ENCODE measurements around the gene FAM168B.

The FAM168B gene

DNA sequence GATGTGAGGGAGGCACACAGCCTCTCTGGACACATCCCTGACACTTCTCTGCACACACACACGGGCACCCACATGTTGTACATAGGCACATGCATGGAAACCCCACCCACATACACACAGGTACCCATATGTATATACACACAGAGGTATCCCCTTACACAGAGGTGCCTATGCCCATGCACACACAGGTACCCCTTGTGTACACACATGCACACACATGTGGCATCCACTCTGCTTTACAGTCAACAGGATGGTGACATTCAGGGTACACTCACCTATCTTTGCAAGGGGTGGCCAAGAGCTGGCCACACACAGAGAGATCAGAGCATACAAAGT, 59.5 kb downstream of the FAM168B start:
- no peak for DNase-seq (ENCODE audit: low read depth)
- TF ChIP-seq, protein P1, sequence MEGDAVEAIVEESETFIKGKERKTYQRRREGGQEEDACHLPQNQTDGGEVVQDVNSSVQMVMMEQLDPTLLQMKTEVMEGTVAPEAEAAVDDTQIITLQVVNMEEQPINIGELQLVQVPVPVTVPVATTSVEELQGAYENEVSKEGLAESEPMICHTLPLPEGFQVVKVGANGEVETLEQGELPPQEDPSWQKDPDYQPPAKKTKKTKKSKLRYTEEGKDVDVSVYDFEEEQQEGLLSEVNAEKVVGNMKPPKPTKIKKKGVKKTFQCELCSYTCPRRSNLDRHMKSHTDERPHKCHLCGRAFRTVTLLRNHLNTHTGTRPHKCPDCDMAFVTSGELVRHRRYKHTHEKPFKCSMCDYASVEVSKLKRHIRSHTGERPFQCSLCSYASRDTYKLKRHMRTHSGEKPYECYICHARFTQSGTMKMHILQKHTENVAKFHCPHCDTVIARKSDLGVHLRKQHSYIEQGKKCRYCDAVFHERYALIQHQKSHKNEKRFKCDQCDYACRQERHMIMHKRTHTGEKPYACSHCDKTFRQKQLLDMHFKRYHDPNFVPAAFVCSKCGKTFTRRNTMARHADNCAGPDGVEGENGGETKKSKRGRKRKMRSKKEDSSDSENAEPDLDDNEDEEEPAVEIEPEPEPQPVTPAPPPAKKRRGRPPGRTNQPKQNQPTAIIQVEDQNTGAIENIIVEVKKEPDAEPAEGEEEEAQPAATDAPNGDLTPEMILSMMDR (IDR thresholded peaks at IDR 0.05; ENCODE audit: low read length, missing control alignments), result no peak
- no peak overlapping the region for H3K4me3 ChIP-seq (replicated peaks; ENCODE audit: low read depth, low read length)

DNA sequence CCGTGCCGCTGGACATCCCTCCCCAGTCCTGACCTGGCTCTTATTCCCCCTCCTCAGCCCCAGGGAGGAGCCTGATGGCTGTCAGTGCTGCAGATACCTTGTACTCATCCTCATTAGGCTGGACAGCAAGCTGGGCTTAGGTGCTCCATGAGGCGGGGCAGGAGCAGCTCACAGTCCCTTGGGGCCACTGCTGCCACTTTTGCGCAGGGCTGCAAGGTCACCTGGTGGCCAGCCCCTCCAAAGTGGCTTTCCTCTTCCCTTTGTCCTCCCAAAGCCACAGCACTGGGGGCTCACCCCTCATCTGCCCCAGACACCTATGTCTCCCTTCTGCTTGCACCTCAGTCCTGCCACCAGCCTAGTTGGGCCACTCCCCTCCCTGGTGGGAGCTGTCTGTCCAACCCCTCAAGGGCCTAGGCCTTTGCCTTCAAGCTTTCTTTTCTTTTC, 60.8 kb downstream of the FAM168B start:
- no peak overlapping the region for H3K4me3 ChIP-seq (replicated peaks; ENCODE audit: low read depth, low read length)
- no peak for DNase-seq (ENCODE audit: low read depth)
- TF ChIP-seq, protein P1 (IDR thresholded peaks at IDR 0.05; ENCODE audit: low read length, missing control alignments), result no peak

DNA sequence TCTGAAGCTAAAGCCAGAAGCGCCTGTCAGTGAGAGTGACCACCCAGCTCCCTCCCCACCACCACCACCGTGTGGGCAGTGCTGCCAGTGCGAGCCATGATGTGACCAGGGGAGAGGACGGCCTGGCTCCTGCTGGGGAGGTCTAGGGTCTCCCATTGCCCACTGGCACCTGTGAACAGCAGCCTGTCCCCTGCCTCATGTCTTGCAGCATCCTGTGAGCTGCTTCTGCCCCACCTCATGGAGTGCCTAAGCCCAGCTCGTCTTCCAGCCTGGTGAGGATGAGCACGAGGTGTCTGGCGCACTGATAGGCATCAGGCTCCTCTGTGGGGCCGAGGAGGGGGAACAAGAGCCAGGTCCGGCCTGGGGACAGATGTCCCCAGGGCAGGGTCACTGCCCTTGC, 61.4 kb downstream of the FAM168B start:
- no peak overlapping the region for H3K4me3 ChIP-seq (replicated peaks; ENCODE audit: low read depth, low read length)
- TF ChIP-seq, protein P1 (IDR thresholded peaks at IDR 0.05; ENCODE audit: low read length, missing control alignments), result no peak
- DNase-seq (ENCODE audit: low read depth), result no peak

DNA sequence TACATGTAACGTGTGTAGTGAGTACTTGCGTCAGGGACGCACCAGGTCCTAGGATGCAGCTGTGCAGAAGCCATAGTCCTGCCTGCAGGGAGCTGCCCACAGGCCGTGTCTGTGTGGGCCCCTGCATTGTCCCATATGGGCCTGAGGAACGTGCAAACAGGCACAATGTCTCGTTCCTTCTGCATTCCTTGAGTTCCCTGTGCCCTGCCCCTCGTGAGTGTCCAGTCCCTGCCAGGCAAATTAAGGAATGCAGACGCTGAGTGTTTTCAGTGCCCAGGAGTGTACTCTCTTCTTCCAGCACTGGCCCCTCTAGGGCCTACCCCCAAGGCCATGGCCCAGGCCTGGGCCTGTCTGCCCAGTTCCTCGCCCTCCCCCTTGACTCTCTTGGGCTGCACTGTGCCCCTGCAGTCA, 61.8 kb downstream of the FAM168B start:
- DNase-seq (ENCODE audit: low read depth), result no peak

DNA sequence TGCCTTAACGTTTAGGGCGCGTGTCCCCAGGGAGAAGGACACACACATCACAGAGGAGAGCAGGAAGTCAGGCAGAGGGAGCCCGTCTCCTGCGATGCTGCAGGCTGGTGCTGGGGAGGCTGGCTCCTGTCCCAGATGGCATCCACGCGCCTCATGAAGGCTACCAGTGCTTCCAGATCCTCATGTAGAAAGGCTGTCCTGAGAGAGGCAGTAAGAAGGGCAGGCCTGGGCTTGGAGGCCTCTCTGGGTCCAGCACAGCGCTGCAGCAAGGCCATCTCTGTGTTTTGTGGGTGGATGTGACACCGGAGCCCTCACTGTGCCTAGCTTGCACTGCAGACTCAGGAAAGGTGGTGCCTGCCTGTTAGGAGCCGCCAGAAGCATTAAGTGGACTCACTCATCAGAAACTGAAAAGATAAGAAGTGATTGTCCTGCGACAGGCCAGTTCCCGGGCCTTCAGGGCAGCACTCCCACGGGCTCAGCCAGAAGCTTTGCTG, 62.7 kb downstream of the FAM168B start:
- no peak for DNase-seq (ENCODE audit: low read depth)
- TF ChIP-seq, protein P1 (IDR thresholded peaks at IDR 0.05; ENCODE audit: low read length, missing control alignments), result no peak
- no peak overlapping the region for H3K4me3 ChIP-seq (replicated peaks; ENCODE audit: low read depth, low read length)

More for the DNA sequence above, 61.8 kb downstream of the FAM168B start:
- TF ChIP-seq, protein P1 (IDR thresholded peaks at IDR 0.05; ENCODE audit: low read length, missing control alignments), result no peak
- H3K4me3 ChIP-seq (replicated peaks; ENCODE audit: low read depth, low read length), result no peak overlapping the region

DNA sequence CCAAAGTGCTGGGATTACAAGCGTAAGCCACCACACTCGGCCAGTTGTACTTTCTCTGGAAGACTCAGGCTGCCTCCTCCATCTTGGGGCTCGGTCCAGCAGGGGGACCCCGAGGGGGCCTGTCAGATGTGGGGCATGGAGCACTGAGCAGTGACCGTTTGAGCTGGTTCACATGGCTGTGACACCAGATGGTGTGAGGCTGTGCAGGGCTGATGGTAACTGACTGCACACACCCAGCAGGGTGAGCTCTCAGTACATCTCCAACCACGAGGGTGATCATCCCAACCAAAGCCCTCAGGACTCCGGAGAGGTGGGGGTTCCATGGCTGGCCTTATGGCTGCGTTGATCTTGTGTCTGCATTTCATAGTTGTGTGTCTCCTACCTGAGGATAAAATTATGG, 63.4 kb downstream of the FAM168B start:
- H3K4me3 ChIP-seq (replicated peaks; ENCODE audit: low read depth, low read length), result no peak overlapping the region
- no peak for DNase-seq (ENCODE audit: low read depth)
- TF ChIP-seq, protein P1 (IDR thresholded peaks at IDR 0.05; ENCODE audit: low read length, missing control alignments), result no peak
